Fibroblast of skin of scalp (primary cell): ENCODE measurements around the gene A1BG.
"Not testable (repeated sequence)": the region's sequence is repeated elsewhere in the genome, so short reads cannot be mapped to it uniquely, and the experiment has no call there.

ENCODE experiments used
- DNase-seq: peaks from one replicate; pipeline ENCODE4 v3.0.0-alpha.2; 2013

The A1BG gene

GRCh38 chr19:58386576-58387337 is 33.5 kb upstream of the A1BG start, which contains the start of gene RPS5:
RPS5 (plus strand) TSS chr19:58387269; CDS start chr19:58388138, 869 bp downstream.
- peak; percentile 99 for DNase-seq

DNA sequence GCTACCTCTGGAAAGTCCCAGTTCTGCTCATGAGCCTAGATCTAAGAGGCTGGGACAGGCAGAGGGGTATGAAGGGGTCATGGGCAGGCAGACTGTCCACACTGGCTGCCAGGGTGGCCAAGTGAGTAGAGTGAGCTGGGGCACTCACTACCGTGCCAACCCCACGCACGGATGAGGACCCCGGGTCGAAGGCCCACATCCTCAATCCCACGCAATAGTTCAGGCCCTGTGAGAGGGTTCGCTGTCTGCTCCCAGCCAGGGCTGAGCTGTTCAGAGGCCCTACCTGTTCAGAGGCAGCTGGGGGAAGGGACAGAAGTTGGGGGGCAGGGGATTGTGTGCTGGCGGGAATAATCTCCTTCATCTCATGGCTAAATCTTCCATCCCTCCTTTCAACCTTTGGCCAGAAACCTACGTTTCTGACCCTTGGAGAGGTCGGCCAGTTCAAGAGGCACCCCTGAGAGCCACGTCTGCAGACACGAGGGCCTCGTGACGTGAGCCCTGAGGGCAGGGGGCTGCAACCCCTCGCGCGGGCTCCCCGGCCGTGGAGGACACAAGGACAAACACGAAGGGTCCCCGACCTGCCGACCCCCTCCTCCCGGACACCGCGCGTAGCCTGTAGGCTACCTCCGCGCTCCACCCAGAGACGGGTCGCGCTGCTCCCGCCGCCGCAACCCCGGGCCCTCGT is 32.7 kb upstream of the A1BG start:
- no peak for DNase-seq

GRCh38 chr19:58385313-58385890 is 32.1 kb upstream of the A1BG start:
- no peak for DNase-seq

DNA sequence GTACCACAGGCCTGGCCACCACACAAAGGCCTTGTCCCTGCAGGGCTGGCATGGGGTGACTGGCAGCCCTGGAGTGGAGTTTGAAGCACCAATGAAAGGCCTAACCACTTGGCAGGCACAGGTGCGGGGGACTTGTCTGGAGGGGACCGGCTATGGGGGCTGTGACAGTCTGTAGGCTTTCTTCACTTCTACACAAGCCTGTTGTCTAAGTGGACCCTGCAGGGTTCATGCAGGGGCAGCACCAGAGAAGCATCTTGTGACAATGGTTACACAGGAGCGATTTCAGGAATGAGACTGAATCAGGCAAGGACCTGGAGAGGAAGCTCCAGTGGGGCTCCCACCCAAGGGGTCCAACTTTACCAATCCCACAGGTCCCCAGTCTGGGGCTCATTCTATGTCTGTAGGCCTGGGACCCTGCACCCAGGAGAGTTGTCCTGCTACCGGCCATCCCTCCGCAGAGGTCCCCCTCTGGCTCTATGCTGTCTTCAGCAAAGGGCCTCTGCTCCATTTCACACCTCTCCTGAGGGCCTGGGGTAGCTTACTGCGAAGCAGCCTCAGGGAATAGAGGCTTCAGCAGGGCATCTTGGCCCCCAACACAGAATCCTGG is 29.8 kb upstream of the A1BG start:
- DNase-seq = no peak

DNA sequence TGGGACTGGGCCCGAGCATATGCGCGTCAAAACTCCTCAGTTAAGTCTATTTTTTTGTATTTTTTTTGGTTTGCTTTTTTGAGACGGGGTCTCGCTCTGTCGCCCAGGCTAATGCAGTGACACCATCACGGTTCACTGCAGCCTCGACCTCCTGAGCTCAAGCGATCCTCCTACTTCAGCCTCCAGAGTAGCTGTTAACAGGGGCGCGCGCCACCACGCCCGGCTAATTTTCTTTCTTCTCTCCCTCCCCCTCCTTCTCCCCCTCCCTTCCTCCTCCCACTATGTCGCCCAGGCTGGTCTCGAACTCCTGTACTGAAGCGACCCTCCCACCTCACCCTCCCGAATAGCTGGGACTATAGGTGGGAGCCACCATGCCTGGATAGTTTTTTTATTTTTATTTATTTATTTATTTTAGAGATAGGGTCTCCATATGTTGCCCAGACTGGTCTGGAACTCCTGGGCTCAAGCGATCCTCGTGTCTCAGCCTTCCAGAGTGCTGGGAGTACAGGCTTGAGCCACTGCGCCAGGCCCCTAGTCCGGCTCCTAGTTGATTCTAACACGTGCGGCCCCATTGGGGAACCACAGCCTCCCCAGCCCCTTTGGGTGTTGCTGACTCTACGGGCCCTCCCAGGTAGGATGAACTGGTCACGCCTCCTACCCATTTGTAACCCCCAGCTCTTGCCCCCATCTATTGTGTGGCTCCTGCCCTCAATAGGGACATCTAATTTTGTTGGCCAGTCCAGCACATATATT is 28.3 kb upstream of the A1BG start:
- no peak for DNase-seq

GRCh38 chr19:58380662-58381459 is 27.6 kb upstream of the A1BG start, which contains the start of gene ZNF837:
ZNF837 (minus strand) TSS chr19:58381030; CDS start chr19:58369332, 11,698 bp downstream.
- DNase-seq = peak; percentile 100

DNA sequence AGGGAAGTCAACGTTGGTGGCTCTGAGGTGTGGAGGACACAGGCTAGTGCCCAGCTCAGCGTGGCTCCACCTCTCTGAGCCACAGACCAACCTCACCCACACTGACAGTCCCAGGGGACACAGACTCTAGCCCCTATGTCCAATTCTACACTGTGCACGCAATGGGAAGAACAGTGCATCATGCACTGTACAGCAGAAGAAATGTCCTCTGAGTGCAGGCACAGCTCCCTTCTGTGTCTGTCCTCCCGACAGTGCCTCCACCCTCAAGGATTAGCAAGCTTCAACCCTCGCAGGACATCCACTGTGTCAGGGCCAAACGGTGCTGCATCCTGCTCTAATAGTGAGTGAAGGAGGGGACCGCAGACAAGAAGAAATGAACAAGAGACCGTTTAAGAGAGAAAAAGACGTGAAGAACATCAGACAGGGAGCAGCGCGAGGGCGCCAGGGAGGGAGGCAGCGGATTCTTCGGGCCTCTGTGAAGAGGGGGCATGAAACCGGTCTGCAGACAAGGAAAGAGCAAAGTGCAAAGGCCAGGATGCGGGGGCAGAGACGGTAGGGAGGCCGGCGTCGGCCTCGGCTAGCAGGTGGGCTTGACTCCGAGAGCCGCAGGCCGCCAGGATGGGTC is 26.9 kb upstream of the A1BG start:
- no peak for DNase-seq

DNA sequence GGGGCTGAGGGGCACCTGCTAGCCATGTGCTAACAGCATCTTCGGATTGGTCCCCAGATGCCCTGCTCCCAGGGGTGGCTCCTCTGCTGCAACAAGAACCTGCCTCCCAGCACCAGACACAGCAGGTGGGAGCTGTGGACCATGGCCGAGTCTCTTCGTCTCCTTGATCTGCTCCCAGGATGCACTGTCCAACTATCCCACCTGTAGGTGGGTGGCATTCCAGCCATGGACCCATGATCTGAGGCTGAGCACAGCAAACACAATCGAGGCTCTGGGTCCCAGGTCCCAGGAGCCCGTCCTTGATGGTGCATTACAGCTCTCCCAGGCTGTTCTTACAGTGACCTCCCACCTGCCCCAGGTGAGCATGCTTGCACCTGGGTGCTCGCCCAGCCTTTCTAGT is 26.0 kb upstream of the A1BG start:
- DNase-seq = no peak

GRCh38 chr19:58376724-58377123 is 23.4 kb upstream of the A1BG start:
- DNase-seq = not testable (repeated sequence)

DNA sequence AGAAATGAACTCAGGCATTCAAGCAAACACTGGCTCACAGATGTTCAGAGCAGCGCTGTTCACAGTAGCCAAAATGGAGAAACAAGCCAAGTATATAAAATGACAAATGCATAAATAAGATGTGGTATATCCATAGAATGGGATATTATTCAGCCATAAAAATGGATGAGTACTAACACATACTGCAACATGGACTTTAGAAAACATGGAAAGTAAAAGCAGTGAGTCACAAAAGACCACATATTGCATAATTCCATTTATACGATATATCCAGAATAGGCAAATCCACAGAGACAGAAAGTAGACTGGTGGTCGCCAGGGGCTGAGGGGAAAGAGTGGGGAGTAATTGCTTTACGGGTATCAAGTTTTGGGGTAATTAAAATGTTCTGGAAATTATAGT is 20.9 kb upstream of the A1BG start:
- no peak for DNase-seq

DNA sequence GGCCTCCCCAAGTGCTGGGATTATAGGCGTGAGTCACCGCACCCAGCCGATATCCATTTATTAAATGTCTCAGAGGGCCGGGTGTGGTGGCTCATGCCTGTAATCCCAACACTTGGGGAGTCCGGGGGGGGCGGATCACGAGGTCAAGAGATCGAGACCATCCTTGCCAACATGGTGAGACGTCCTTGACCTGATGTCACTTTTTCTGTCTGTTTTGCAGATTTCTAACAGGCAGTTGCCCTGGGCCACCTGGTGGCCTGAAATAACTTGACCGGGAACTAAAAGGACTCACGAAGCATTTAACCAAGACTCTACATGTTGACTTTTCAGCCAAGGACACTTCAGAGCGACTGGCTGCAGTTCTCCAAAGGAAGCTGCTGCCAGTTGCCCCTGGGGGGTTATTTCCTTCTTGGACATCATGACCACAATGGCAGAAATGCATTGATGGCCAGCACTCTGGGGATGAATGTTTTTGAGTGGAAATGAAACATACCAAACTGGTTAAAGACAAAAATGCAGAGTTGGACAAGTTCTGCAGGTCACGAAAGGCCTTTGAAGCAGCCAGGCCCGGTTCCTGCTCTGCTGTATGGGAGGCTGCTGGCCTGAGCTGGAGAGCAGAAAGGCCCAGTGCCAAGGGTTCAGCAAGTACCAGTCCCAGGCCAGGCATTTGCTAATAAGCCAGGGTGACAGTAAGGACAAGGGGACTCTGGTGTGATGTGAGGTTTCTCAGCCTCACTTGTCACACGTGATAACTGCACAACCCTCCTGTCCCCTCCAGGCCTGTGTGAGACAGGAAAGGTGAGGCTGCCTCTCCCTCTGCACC is 19.2 kb upstream of the A1BG start:
- no peak for DNase-seq

- DNase-seq = no peak
Measured at GRCh38 chr19:58368561-58369360, 15.5 kb upstream of the A1BG start.

- no peak for DNase-seq
Measured at GRCh38 chr19:58367698-58368454, 14.6 kb upstream of the A1BG start.

DNA sequence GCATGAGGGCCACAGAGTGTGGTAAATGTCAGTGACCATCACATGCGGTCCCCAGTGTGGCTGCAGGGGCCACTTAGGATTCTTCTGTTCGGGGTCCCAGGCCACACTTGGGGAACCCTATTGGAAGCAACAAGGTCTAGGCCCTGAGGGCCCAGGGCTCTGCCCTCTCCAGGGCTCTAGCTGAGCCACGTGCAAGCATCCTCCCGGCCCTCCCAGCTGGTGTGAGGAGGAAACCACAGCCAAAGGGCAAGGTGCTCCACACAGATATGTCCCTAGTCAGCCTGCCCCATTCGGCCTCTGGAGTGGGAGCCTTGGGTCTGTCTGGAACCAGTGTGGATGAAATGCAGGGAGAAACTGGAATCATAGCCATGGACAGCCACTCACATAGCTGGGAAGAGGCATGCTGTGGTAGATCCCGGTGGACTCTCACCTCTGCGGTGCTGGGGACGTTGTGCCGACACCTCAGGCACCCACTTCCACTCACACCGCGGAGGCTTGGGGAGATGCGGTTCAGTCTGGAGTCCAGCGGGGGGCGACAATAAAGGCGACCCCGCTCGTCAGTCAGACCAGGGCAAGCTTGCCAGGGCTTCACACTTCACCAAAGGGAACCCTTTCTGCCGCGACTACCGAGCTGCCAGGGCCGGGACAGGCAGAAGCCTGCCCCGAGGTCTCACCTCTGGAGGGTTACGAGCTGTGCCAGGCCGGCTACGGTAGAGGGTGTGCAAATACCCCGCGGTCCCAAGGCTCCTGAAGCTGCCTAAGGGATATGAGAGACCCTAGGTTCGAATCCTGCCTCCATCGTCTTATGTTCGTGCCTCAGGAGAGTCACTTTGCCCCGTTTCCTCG is 13.5 kb upstream of the A1BG start:
- DNase-seq = no peak

GRCh38 chr19:58364146-58364545 is 10.9 kb upstream of the A1BG start:
- DNase-seq = no peak

DNA sequence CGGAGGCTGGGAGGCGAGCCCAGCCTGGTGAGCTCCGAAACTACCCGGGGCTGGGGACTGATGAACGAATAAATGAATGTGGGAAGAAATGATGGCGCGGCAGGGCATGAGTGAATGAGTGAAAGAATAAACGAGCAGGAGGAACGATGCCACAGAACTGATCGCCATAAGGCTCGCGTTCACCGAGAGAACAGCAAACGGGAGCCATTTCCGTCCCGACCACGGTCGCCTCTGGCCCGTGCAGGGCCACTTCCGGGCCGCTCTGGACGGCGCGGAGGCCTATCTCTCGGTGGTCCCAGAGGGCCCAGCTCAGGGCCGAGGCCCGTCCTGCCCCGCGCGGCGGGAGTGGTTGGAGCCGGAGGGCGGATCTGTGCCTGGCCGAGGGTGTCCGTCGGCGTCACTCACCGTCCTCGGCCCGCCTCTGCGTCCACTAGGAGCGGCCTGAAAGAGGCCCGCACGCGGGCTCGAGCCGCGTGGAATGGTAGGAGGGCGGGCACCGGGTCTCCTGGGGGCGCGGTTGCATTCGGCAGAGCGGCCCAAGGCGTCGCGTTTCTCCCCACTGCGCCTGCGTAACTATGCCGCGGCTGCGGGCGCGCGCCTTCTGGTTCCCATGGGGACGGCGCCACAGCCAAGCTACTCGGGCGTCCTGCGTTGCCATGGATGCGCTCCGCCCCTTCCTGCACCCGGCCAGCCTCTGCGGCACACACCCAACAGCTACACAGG is 9.1 kb upstream of the A1BG start, which contains the start of gene ZNF497:
ZNF497 (minus strand) TSS at position 480 of the 723 bp plus-strand sequence. CDS start 5,116 bp downstream, outside the sequence.
- DNase-seq = peak; percentile 97

DNA sequence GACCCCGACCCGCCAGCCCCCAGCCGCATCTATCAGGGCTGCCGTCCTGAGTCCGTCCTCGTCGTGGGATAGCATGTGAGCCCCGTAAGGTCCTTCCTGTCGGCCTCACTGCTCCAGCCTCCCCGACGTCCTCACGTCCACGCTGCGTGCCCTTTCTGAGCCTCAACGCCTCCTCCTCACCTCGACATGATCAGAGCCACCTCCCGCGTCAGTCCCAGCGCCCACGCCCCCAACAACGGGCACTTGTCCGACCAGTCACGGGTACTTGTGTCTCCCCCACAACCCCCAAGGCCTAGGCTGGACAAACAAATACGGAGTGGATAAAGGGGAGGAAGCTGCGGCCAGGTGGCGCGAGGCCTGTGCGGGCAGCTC is 8.6 kb upstream of the A1BG start:
- DNase-seq = peak; percentile 51
